Neutrophil (primary cell): ENCODE results near the gene PTPRC.
A peak's percentile ranks its signal among the peaks of the same experiment; 100 is the strongest.

Experiments
- H3K27ac ChIP-seq: fragments of 200-600 bp; sonication (generic); 2 replicates; pipeline ENCODE4 v1.5.1; 2016; ENCODE audit warnings: mild to moderate bottlenecking, moderate library complexity
- H3K27me3 ChIP-seq: fragments of 200-600 bp; sonication (generic); 2 replicates; pipeline ENCODE4 v1.6.0; 2016; ENCODE audit warnings: mild to moderate bottlenecking
- H3K36me3 ChIP-seq: fragments of 200-600 bp; sonication (generic); 2 replicates; pipeline ENCODE4 v1.5.1; 2017
- H3K4me1 ChIP-seq, 2 experiments: fragments of 200-600 bp in 1 of 2; sonication (generic) in 1 of 2; 1 replicate in 1 of 2; 2 replicates in 1 of 2; pipeline versions ENCODE4 v1.5.1 to v1.6.1; 2013 to 2016; ENCODE audit warnings: low read depth in 1 of 2, low read length in 1 of 2, mild to moderate bottlenecking in 1 of 2, moderate library complexity in 1 of 2; ENCODE audit not compliant: control insufficient read depth in 1 of 2, insufficient read depth in 1 of 2
- H3K4me3 ChIP-seq, 2 experiments: fragments of 200-600 bp in 1 of 2; sonication (generic) in 1 of 2; 1 replicate in 1 of 2; 2 replicates in 1 of 2; pipeline ENCODE4 v1.5.1; 2013 to 2016; ENCODE audit warnings: low read depth in 1 of 2, low read length in 1 of 2, mild to moderate bottlenecking in 1 of 2, moderate library complexity in 1 of 2
- H3K9me3 ChIP-seq: fragments of 200-600 bp; sonication (generic); 2 replicates; pipeline ENCODE4 v1.5.1; 2016
- TF ChIP-seq, protein P1 (sequence below): fragments of 200-600 bp; sonication (generic); IDR thresholded peaks from 2 replicates; pipeline ENCODE4 v1.5.1; 2016; ENCODE audit warnings: antibody characterized with exemption

Gene PTPRC

DNA sequence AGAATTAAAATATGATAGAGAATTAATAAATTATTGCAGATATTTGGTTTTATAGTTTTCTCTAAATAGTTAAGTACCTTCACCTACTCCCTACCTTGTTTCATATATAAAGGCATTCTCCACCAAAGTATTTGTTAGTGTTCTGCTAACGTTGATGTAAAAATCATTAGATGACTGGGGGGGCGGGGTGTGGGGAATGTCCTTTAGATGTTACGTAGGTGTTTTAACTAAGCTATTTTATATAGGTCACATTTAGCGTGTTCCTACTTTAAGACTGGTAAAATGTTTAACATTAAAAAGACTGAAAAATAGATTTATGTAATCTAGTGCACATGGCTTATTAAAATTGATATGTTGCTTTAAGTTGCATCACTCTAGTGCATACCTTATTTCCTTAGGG is 48.6 kb downstream of the PTPRC start:
- Histone ChIP-seq H3K27me3 (no peaks in the 10 kb centered on the region), H3K27ac (peak overlapping the region; percentile 97), H3K9me3 (no peaks in the 10 kb centered on the region), H3K36me3 (peaks cover 8% of the 10 kb centered on the region), H3K4me3 (no peak overlapping the region), H3K4me1 (peaks cover 55 to 85% of the 10 kb centered on the region in 2 experiments)
- TF ChIP-seq, protein P1, sequence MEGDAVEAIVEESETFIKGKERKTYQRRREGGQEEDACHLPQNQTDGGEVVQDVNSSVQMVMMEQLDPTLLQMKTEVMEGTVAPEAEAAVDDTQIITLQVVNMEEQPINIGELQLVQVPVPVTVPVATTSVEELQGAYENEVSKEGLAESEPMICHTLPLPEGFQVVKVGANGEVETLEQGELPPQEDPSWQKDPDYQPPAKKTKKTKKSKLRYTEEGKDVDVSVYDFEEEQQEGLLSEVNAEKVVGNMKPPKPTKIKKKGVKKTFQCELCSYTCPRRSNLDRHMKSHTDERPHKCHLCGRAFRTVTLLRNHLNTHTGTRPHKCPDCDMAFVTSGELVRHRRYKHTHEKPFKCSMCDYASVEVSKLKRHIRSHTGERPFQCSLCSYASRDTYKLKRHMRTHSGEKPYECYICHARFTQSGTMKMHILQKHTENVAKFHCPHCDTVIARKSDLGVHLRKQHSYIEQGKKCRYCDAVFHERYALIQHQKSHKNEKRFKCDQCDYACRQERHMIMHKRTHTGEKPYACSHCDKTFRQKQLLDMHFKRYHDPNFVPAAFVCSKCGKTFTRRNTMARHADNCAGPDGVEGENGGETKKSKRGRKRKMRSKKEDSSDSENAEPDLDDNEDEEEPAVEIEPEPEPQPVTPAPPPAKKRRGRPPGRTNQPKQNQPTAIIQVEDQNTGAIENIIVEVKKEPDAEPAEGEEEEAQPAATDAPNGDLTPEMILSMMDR = no peak

- no peak overlapping the region for H3K4me3 ChIP-seq
- peaks cover 29% of the 10 kb centered on the region for H3K36me3 ChIP-seq
- peaks cover 18 to 49% of the 10 kb centered on the region in 2 experiments for H3K4me1 ChIP-seq
- no peaks in the 10 kb centered on the region for H3K9me3 ChIP-seq
- no peaks in the 10 kb centered on the region for H3K27me3 ChIP-seq
- TF ChIP-seq, protein P1 = no peak
- H3K27ac ChIP-seq = peak overlapping the region; percentile 61
Observed at GRCh38 chr1:198691063-198691462, 52.2 kb downstream of the PTPRC start.

DNA sequence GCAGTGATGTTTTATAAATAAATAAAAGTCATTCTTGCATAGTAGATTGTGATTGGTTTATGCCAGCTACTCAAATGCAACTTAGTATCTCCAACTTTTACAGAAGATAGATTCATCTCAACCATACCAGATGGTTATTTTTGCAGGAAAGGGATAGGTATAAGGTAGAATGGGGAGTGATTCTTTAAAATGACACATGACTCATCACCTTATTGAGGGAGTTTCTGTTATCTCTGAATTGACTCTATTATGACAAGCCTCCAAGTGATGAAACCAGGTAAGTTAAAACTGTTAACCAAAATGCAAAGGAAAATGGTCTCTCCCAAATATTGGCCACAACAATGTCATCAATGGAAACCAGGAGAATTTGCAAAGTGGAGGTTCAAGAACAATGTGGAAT is 54.5 kb downstream of the PTPRC start:
- Histone ChIP-seq H3K27ac (peak overlapping the region; percentile 64), H3K27me3 (no peaks in the 10 kb centered on the region), H3K36me3 (peaks cover 42% of the 10 kb centered on the region), H3K4me1 (peaks cover 3 to 27% of the 10 kb centered on the region in 2 experiments), H3K4me3 (no peak overlapping the region), H3K9me3 (no peaks in the 10 kb centered on the region)
- TF ChIP-seq, protein P1 = no peak

GRCh38 chr1:198694542-198694941 is 55.7 kb downstream of the PTPRC start:
- H3K36me3 ChIP-seq = peaks cover 54% of the 10 kb centered on the region
- H3K4me3 ChIP-seq = no peak overlapping the region
- TF ChIP-seq, protein P1 = no peak
- H3K27ac ChIP-seq = peak overlapping the region; percentile 64
- no peaks in the 10 kb centered on the region for H3K27me3 ChIP-seq
- no peaks in the 10 kb centered on the region for H3K9me3 ChIP-seq
- peaks cover 2 to 17% of the 10 kb centered on the region in 2 experiments for H3K4me1 ChIP-seq

GRCh38 chr1:198696211-198696610 is 57.4 kb downstream of the PTPRC start:
- no peaks in the 10 kb centered on the region for H3K27me3 ChIP-seq
- peaks cover 71% of the 10 kb centered on the region for H3K36me3 ChIP-seq
- no peak overlapping the region for H3K4me3 ChIP-seq
- H3K4me1 ChIP-seq = peaks cover 2 to 5% of the 10 kb centered on the region in 2 experiments
- TF ChIP-seq, protein P1 = no peak
- no peaks in the 10 kb centered on the region for H3K9me3 ChIP-seq
- peak overlapping the region; percentile 48 for H3K27ac ChIP-seq
